Measurements from ENCODE around the gene RER1.

RER1 gene

DNA sequence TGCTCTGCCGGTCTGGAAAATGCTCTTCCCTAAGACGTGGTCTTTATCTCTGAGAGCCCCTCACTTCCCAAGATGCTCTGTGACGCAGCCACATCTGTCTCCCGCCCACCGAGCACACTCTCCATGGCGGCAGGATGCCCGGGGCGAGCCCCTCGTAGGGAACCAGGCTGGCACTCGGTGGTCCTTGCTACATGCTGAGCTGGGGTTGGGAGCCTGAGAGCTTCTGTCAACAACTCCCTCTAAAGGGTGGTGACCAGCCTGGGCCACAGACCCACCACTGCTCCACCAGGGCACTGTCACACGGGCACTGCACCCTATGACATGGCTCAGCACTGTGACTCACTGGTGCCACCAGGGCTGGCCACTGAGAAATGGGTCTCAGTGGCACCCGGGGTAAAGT lies 18.1 kb downstream of the RER1 start:
- no peak for DNase-seq

DNA sequence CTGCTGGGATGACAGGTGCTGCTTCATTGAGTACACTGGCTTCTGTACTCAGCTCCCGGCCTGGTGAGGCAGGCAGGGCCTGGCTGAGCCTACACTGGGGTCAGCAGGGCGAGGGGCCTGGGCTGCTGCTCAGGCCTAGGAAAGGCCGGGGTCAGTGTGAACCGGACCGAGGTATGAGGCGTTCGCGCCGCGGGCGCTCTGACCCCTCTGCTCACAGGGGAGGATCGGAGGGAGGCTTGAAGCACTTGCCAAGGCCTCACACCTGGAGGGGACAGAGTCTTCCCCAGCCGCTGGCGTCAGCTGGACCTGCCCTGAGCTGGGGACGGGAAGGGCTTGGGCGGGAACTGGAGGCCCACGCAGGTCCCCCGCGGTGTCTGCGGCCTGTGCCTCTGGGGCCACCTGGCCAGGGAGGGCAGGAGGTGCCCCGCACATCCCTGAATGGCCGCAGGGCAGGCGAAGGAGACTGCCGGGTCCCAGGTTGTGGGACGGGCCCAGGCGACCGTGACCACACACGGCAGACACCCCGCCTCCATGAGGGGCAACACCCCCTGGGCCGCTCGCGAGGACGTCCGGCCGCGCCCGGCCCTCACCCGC lies 20.3 kb downstream of the RER1 start:
- no peak for DNase-seq

DNA sequence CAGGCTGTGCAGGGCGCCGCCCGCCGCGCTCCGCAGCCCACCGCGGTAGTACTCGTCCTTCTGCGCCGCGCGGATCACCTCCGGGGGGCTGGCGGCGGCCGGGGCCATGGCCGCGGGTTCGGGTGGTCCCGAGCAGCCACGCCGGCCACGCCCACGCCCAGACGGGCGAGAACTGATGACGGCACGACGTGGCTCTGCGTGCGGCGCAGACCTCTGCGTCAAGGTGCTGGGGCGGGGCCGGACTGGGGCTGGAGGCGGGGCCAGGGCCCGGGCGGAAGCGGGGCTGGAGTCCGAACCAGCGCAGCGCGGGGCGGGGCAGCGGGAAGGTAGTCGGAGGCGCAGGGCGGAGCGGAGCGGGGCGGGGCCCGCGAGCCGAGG lies 20.7 kb downstream of the RER1 start, which contains the start of gene PEX10:
TSS of gene PEX10 (minus strand) at position 170 of the 378 bp plus-strand sequence. CDS start at position 108, 62 bp downstream.
- peak; percentile 94 for DNase-seq

DNA sequence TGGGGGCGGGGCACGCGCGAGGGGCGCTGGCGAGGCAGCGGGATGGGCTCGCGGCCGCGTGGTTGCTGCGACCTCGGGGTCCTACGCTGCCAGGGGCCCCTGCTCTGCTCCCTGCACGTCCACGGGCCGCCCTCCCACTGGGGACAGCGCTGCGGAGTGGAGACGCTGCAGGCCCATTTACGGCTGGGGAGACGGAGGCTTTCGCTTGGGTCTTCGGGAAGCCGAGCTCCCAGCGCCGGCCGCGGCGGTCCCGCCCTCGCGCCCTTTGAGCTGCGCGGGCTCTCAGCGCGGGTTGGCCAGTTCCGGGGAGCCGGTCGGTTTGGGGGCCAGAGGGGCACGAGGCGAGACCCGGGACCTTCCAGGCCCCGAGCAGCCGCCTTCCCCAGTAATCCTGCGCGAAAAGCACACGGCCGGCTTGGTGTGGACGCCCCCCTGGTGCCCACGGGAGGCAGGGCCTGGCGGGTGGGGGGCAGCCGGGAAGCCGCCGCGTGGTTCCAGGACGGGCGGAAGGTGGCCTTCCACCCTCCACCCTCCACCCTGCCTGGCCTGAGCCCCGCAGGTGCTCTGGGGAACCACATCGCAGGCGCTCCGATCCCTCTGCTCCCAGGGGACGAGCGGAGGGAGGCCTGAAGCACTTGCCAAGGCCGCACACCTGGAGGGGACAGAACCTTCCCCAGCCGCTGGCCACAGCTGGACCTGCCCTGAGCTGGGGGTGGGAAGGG lies 21.3 kb downstream of the RER1 start:
- DNase-seq: peak; percentile 68

DNA sequence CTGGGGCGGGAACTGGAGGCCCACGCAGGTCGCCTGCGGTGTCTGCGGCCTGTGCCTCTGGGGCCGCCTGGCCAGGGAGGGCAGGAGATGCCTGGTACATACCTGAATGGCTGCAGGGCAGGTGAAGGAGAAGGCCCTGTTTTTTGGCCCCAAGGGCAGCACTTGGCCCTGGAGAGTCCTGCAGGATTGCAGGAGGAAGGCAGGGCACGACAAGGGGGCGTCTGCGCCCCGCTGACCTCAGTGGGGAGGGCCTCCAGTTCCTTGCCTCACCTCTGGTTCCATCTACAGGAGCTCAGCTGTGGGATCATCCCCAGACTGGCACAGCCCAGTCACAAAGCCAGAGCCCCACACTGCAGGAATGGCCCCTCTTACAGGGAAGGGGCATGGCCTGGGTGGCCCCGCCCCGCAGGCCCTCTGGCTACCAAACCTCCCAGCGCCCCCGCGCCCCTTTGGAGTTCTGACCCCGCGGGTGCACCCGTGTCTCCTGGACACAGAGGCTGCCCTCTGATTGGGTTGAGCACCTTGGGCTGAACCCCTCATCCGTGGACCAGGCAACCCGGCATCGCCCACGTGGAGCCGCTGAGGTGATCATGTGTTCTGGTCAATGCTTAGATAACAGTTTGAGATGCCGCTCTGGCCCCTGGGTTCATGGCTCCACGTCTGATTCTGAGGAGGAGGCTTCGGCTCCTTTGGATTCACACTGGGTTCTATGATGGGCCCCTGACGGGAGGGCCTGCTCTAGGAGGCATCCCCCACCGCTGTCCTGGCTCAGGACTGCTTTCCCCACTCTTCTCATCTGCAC lies 22.1 kb downstream of the RER1 start:
- peak; percentile 37 for DNase-seq

DNA sequence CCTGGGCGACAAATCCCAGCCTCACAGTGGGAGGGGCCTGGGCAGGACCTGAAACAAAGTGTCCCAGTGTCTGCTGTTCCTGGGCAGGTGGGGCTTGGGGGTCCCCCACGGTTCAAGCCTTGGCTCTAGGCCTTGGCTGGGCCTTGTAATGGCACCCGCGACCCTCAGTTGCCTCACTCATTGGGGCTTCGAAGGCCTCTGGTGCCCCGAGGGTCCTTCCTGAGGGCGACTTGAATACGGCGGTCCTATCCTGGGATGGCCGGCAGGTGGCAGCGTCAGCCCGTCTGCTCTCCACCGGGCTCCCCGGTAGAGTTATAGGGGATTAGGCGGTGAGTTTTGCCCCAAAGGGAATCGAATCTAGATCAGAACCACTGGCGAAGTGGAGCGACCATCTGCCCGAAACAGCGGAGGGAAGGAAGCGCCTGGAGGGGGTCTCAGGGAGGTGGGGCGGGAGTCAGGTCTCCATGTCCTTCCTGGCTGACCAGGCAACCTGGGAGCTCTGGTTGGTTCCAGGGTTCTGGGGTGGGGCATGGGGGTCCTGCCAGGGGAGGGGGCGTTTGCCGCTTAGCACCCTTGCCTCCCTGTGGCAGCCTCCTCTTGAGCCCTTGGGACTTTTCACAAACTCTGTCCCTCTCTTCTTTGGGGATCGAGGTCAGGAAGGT lies 22.8 kb downstream of the RER1 start:
- peak; percentile 74 for DNase-seq

DNA sequence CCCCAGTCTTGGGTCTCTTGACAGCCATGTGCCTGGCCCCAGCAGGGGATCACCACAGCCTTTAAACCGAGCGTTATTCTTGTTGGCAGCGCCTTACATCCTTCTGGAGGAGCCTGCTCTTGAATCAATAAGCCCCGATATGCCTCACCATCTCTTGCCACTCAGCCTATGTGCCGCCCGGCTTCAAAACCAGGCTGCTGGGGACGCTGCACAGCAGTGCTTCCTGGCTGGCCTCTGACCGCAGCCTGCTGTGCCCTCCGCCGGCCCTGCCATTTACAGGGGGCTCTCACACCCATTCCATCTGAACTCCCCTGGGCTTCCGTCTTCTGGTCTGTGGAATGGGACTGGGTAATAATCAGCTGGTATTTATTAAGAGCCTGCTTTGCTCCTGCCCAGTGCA lies 23.7 kb downstream of the RER1 start:
- no peak for DNase-seq

DNA sequence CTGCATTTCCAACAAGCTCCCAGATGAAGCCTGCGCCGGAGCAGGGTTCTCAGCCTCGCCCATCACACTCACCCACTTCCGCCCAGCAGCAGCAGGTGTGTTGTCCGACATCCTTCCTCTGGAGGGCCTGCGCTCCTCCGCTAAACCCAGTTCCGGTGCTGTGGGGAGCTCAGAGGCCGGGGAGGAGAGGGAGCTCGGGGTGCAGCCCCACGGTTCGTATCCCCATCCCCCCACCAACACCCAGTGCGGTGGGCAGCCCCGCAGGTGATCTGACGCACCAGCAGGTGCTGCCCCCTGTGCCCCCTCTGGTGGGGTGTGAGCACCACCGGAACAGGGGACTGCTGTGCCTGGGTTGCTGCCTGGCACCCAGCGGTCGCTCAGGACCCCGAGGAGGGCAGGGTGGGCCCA lies 24.2 kb downstream of the RER1 start:
- DNase-seq: no peak

DNA sequence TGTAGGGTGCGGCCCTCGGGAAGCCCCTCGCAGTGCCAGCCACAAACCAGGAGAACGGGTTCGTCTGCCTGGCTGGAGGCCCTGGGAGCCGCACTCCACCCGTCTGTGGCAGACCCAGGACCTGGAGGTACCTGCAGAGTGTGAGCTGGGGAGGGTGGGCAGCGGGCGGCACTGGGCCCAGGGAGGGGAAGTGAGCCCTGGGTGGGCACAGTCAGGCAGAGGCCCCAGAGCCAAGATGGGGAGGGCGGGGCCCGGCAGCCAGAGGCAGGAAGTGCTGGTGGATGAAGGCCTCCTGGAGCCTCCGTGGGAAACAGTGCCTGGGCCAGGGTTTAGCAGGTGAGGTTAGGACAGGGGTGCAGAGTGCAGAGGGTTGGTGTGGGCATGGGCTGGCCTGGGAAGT lies 24.8 kb downstream of the RER1 start:
- no peak for DNase-seq

DNA sequence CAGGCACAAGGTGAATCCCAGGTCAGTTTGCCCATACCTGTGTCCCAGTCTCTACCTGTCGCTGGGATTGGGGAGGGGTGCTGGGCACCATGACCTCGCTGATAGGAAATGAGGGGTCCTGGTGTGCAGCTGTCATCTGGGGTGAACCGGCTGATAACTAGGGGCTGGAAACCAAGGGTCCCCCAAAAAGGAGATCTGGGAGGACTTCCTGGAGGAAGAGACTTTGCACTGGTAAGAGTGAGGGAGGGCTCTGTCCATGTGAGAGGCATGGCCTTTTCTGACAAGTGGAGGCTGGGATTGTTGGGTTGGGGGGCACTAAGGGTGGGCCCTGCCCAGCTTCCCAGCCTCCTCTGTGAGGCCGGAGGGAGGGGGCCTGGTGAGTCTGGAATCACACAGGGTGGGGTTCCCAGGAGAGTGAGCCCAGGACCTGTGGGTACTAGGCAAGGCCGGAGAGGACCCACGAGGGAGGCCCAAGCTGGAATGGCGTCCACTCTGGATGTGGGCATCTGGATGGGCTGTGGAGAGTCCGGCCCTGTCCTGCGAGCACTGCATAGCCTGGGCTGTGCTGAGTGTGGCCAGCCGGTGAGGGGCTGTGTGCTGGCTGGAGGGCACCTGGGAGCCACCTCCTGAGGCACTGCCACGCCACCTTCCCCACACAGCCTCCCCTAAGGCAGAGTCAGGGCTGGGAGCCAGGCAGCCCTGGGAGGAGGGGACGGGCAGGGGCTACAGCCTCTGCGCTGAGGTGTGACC lies 25.6 kb downstream of the RER1 start:
- DNase-seq: no peak

DNA sequence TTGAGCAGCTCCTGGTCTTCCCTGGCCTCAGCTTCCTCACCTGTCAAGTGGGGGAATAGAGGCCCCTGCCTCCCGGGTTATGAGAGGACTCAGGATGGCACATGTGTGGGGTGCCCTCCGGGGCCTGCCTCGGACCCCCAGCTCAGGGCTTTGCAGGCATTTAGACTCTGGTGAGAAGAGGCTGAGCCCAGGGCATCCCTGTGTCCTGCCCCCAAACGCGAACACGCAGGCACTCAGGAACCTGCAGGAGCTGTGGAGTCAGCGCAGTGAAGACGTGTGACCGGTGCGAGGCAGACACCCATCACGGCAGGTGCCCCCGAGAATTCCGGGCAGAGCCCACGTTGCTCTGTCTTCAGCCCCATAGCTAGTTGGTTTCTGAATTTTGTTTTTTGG lies 26.2 kb downstream of the RER1 start:
- DNase-seq: no peak

DNA sequence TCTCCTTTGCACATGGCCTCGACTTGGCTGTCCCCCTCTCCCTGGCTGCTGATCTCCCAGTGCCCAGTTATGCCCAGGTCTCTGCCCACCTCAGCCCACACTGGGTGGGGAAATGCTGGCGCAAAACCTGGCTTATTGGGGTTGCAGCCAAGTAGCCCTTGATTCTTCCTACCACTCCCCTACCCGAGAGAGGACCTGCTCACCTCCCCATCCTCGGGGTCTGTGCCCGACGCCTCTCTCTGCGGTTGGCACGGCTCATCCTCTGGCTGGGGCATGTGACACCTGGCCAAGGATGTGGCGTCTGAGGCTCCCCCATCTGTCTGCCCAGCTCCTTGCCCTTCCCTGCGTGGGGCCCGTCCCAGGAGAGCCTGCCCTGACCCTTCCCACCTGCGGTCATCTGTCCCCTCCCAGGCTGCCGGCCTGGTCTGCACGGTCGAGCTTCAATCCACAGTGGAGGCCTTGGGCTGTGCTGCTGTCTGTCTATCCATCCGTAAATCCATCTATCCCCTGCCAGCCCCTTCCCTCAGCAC lies 27.2 kb downstream of the RER1 start:
- DNase-seq: no peak

DNA sequence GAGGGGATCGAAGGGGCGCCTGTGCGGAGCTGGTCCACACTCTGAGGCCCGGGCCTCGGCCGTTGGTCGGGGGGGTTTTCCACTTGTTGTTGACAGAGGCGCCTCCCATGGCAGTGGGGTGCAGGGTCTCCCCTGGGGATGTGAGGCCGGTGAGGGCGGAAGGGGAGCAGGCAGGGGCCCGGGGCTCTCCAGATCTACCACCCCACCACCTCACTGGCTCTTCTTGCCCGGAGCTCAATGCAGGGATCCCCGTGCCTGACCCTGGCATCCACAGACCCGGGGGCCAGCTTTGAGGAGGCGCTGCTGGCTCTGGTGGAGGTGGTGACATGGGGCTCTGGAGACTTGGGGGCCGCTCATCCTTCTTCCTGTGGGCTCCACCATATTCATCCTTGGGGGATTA lies 27.8 kb downstream of the RER1 start:
- DNase-seq: no peak

DNA sequence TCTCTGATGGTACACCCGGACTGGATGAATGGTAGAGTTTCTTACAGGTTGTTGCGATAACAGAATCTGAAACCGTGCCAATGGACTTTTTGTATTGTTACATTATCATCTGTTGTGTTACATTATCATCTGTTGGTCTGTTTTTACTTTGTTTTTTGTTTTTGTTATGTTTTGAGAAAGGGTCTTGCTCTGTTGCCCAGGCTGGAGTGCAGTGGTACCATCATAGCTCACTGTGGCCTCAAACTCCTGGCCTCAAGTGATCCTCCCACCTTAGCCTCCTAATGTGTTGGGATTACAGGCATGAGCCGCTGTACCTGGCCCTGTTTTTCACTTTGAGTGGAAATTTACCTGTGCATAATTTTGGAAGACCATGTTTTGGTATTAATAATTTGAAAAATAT lies 30.9 kb downstream of the RER1 start:
- no peak for DNase-seq

DNA sequence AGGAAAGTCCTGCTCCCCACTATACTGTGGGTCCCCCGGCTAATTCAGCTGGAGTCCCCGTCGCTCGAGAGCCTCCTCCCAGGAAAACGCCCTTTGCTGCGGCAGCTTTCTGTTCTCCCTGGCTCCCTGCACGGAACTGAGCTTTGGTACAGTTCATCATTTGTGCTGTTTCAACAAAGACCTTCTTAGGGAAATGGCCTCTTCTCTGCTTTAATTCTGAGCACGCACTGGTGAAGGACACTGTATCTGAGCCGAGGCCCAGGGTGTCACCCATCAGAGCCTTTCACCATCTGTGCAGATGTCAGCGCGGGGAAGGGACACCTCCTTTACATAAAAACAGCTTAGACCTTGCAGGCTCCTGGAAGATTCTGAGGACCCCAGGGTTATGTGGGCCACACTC lies 34.3 kb downstream of the RER1 start:
- no peak for DNase-seq

DNA sequence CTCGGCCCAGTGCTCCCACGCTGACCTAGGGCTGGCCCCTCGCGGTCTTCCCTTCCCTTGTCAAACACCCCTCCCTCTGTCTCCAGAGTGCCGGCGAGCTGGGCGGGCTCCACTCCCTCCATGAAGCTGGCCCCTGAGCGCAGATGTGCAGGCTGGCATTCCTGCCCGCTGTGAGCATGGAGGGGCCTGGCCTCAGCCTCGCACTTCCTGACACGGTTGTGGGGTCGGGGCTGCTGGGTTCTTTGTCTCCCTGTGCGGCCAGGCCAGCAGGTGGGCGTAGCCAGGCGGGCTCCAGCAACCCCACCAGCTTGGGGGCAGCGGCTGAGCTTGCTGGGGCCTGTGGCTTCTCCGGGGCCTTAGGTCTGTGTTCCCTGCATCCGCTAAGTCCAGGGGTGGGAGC lies 34.9 kb downstream of the RER1 start:
- DNase-seq: no peak

DNA sequence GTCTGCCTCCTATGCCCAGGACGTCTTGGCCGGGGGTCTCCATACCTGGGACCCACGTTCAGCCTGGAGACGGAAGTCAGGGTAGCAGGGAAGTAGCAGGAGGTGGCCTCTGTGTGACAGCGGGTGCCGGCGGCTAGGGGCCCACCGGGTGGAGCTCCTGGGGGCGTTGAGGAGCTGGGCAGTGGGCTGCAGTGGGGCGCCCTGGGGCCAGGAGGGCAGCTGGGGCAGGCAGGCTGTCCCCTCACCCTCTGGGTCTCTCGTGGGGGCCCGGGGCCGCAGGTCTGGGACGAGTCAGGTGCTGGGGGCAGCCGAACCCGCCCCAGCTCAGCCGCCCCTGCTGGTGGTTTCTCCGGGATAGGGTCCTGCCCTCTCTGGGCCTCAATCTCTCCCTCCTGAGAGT lies 35.4 kb downstream of the RER1 start:
- no peak for DNase-seq

DNA sequence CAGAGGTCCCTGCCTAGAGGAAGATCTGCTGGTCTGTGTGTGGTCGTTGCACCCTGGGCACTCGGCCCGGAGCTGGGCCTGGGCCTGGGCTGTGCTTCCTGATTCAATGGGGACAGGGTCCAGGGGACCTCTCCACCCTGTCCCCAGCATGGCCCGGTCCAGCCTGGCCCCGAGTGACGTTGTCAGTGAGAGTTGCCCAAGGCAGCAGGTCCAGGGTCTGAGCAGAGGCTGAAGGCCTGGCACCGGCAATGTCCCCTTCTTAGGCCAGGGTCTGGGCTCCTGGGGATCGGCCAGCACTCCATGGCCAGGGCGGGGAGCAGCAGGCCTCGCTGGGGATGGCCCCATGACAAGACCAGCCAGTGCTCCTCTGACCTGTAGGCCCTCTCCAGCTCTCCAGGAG lies 36.3 kb downstream of the RER1 start:
- DNase-seq: no peak

DNA sequence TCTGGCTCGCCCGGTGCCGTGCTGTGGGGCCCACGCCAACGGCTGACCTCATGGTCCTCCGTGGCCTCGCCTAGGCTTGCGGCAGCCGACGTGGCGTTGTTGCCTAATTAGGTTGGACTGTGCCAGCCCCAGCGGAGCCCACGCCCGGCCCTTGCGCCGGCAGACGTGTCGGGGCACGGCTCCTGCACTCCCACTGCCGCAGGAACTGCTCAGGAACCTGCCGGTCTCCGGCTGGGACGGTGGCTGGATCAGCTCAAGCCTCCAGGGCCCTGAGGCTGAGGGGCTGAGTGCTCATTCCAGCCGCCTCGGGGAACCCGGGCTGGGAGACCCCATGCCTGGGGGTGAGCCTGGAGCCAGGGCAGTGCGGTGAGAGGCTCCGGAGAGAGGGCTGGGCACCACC lies 36.8 kb downstream of the RER1 start:
- no peak for DNase-seq

DNA sequence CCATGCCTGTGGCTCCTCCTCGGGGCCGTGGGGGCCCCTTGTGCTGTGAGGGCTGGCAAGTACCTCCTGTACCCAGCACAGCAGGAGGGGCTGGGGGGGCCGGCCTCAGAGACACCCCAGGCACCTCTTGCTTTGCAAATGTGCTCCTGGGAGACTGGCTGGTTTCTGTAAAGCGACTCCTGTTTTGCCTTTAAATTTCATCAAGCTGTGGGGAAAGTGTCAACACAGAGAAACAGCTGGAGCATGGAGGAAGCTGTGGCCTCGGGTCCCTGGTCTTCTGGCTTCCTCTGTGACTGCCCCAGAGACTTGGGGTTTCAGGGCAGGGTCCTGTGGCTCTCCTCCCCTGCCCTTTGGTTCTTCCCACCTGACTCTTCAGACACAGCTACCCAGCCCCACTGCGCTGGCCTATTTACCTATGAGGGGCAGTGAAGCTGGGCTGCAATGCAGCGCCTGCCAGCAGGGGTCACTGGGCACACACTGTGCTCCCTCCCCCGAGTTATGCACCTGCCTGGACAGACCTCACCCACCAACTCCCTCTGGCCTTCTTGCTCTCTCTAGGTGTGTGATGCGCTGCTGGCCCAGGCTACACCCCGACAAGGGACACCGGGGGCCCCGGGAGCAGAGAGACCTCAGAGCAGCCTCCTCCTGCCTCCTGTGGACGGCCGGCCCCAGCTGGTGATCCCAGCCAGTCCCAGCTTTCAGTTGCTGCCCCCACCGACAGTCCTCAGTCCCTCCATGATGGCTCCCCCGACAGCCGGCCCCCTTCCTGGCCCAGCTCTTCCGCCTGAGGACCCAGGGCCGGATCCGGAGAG lies 38.3 kb downstream of the RER1 start:
- DNase-seq: no peak

DNA sequence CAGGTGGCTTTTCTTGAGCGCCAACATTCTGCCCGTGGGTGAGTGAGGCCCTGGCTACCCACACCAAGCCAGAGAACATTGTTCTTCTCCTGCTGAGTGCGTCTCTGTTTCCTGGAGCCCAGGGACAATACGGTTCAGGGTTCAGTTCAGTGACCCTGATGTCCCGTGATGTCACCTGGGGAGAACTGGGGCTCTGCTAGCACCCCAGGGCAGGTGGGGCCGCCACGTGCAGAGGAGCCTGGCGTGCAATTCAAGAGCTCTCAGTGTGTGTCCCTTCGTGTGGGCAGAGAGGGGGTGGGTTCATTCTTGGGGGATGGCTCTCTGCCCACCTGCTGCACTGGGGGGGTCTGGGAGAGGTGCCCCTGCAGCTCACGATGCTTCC lies 38.9 kb downstream of the RER1 start:
- no peak for DNase-seq

DNA sequence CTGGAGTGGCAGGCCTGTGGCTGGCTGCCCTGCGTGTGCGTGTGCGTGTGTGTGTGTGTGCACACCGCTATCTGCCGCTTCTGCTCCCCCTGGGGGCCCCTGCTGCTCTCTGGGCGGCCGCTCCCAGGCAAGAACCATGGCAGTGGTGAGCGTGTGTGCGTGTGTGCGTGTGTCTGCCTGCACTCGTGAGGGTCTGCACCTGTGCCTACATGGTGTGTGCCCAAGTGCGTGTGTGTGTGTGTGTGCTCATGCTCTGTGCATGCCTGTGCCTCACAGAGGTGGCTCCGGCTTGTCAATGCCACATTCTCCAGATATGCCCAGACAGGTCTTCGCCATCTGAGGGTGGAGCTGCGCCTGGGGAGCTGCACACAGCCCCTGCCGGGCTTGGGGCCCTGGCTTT lies 39.5 kb downstream of the RER1 start:
- no peak for DNase-seq
